Subcutaneous preadipocyte (primary cell): Measurements from ENCODE around the gene SCYGR1. TPM values are rescaled to one million over a fixed set of nuclear protein-coding genes. Genes with fewer than 3 reads are reported as not detected.

Experiments used
- total RNA-seq: library from RNA; depleted of rRNA; stranded (reverse); fragments of >200 nt; gene quantifications from 2 replicates; pipeline ENCODE4 v1.2.3, GENCODE V29; 2012

Gene SCYGR1
- not detected in 2 replicates for total RNA-seq

GRCh38 chr2:227387583-227387982 lies at the start of gene SCYGR1:
SCYGR1 (minus strand) TSS chr2:227387949; CDS start chr2:227387949, 0 bp downstream.

GRCh38 chr2:227379095-227379494 lies 8.7 kb downstream of the SCYGR1 start, which contains the start of gene TM4SF20:
TM4SF20 (minus strand) TSS chr2:227379306; CDS start chr2:227379268, 38 bp downstream.

Other genes starting within 250 kb of the SCYGR1 start
- gene COL4A4, start 223.7 kb downstream of the SCYGR1 start, total RNA-seq: under 0.01 TPM in 2 replicates
- gene COL4A3, start 223.3 kb downstream of the SCYGR1 start, total RNA-seq: under 0.01 TPM in 2 replicates
- gene MFF, start 62.7 kb downstream of the SCYGR1 start, total RNA-seq: 77.6 and 84.1 TPM in 2 replicates
- gene TM4SF20, start 8.6 kb downstream of the SCYGR1 start, total RNA-seq: under 0.01 TPM in 1 of 2 replicates, not detected in the other
- gene AGFG1, start 84.2 kb upstream of the SCYGR1 start, total RNA-seq: 75.0 and 103 TPM in 2 replicates
- gene SCYGR2, start 210.9 kb upstream of the SCYGR1 start, total RNA-seq: not detected in 2 replicates
- gene SCYGR3, start 226.9 kb upstream of the SCYGR1 start, total RNA-seq: not detected in 2 replicates
- not detected in 2 replicates for gene SCYGR4, start 229.5 kb upstream of the SCYGR1 start, total RNA-seq